Measurements from ENCODE around the gene PRLHR.

PRLHR gene

DNA sequence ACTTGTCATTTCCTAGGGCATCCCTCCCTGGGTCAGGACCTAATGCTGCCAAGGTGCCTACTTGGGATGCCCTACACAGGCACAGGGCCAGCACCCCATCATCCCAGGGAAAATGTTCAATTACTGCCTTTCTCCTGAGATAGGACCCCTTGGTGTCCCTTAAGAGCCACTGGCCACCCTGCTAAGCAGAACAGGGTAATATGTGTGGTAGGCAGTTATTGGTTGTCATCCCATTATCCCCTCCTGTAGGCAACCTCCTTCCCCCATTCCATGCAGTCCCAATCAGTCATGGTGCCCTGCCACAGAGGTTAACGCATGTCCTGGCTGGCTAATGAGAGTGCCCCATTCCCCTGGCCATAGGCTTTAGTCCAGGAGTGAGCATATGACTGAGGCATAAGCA lies 53.2 kb downstream of the PRLHR start:
- Histone ChIP-seq H3K9me3 (no peaks in the 10 kb centered on the region), H3K27ac (no peak overlapping the region), H3K36me3 (no peaks in the 10 kb centered on the region), H3K4me1 (ENCODE audit: control insufficient read depth in 1 of 2, insufficient read depth in 1 of 2, low read depth in 1 of 2, low read length in 1 of 2) (no peaks in the 10 kb centered on the region), H3K27me3 (peaks cover 96% of the 10 kb centered on the region), H3K4me3 (ENCODE audit: low read depth in 1 of 2, low read length in 1 of 2) (no peak overlapping the region)
- TF ChIP-seq, protein P1, sequence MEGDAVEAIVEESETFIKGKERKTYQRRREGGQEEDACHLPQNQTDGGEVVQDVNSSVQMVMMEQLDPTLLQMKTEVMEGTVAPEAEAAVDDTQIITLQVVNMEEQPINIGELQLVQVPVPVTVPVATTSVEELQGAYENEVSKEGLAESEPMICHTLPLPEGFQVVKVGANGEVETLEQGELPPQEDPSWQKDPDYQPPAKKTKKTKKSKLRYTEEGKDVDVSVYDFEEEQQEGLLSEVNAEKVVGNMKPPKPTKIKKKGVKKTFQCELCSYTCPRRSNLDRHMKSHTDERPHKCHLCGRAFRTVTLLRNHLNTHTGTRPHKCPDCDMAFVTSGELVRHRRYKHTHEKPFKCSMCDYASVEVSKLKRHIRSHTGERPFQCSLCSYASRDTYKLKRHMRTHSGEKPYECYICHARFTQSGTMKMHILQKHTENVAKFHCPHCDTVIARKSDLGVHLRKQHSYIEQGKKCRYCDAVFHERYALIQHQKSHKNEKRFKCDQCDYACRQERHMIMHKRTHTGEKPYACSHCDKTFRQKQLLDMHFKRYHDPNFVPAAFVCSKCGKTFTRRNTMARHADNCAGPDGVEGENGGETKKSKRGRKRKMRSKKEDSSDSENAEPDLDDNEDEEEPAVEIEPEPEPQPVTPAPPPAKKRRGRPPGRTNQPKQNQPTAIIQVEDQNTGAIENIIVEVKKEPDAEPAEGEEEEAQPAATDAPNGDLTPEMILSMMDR (IDR thresholded peaks at IDR 0.05), result no peak

DNA sequence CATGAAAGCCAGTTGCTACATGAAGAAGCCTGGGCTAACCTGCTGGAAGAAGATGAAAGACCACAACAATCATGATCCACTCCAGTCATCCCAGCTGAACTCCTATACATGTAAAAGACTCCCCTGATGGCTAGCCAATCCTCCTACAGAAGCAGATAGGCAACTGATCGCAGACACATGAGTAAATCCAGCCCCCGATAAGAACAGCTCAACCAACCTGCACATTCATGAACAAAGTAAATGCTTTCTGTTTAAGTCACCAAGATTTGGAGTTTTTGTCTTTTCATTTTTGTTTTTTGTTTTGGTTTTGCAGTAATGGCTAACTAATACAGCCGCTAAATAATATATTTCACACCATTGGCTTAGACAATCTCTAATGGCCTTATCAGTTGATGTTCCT lies 53.7 kb downstream of the PRLHR start:
- Histone ChIP-seq H3K36me3 (no peaks in the 10 kb centered on the region), H3K27me3 (peaks cover 97% of the 10 kb centered on the region)

More for the DNA sequence above, 53.7 kb downstream of the PRLHR start:
- Histone ChIP-seq H3K27ac (no peak overlapping the region), H3K9me3 (no peaks in the 10 kb centered on the region), H3K4me3 (ENCODE audit: low read depth in 1 of 2, low read length in 1 of 2) (no peak overlapping the region), H3K4me1 (ENCODE audit: control insufficient read depth in 1 of 2, insufficient read depth in 1 of 2, low read depth in 1 of 2, low read length in 1 of 2) (no peaks in the 10 kb centered on the region)
- TF ChIP-seq, protein P1 (IDR thresholded peaks at IDR 0.05), result no peak

Data from neutrophil (primary cell).